ENCODE results near the gene TAF1B. TPM values are rescaled to one million over a fixed set of nuclear protein-coding genes. Genes with fewer than 3 reads are reported as not detected.
"Not testable (repeated sequence)": the region's sequence is repeated elsewhere in the genome, so short reads cannot be mapped to it uniquely, and the experiment has no call there.

The TAF1B gene
- total RNA-seq, 2 experiments from 2014 or later: 22.3 to 22.4 TPM

DNA sequence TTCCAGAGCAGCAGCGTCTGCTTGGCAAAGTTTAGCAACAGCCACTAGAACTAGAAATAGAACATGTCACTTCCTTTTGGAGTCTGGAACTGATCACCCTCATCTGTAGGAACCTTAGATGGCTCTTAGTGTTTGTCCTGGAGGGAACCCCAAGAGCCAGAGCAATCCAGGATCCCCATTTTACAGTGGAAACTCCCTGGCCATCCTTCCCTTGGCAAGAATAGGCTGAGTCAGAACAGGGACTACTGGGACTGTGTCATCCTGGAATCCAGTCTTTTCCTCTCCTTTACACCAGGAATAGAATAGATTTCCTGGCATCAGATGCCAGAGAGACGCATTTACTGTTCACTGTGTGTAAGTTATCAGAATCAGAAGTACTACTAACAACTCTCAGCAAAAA, 75.0 kb downstream of the TAF1B start:
- Mint-ChIP-seq H3K36me3 (ENCODE audit: low read depth) (peaks cover 16% of the 10 kb centered on the region), H3K9me3 (no peaks in the 10 kb centered on the region), H3K27ac (no peak overlapping the region), H3K4me1 (ENCODE audit: low read depth) (peaks cover 10% of the 10 kb centered on the region), H3K27me3 (no peaks in the 10 kb centered on the region), H3K4me3 (no peak overlapping the region)
- ATAC-seq (no peak), DNase-seq (no peak)
- intact Hi-C loops (cut with micrococcal nuclease): no loop called here
- POLR2A ChIA-PET: no interaction called here
- CTCF ChIA-PET: no interaction called here
- TF ChIP-seq, protein P1, sequence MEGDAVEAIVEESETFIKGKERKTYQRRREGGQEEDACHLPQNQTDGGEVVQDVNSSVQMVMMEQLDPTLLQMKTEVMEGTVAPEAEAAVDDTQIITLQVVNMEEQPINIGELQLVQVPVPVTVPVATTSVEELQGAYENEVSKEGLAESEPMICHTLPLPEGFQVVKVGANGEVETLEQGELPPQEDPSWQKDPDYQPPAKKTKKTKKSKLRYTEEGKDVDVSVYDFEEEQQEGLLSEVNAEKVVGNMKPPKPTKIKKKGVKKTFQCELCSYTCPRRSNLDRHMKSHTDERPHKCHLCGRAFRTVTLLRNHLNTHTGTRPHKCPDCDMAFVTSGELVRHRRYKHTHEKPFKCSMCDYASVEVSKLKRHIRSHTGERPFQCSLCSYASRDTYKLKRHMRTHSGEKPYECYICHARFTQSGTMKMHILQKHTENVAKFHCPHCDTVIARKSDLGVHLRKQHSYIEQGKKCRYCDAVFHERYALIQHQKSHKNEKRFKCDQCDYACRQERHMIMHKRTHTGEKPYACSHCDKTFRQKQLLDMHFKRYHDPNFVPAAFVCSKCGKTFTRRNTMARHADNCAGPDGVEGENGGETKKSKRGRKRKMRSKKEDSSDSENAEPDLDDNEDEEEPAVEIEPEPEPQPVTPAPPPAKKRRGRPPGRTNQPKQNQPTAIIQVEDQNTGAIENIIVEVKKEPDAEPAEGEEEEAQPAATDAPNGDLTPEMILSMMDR (IDR thresholded peaks at IDR 0.05): no peak

- no peak for DNase-seq
- no peak overlapping the region for H3K27ac Mint-ChIP-seq
- H3K27me3 Mint-ChIP-seq: no peaks in the 10 kb centered on the region
- POLR2A ChIA-PET: no interaction called here
- H3K4me3 Mint-ChIP-seq: no peak overlapping the region
- CTCF ChIA-PET: no interaction called here
- no peak for ATAC-seq
- no peaks in the 10 kb centered on the region for H3K9me3 Mint-ChIP-seq
- TF ChIP-seq, protein P1 (IDR thresholded peaks at IDR 0.05): no peak
- H3K4me1 Mint-ChIP-seq (ENCODE audit: low read depth): peaks cover 4% of the 10 kb centered on the region
- intact Hi-C loops (cut with micrococcal nuclease): no loop called here
- peaks cover 7% of the 10 kb centered on the region for H3K36me3 Mint-ChIP-seq (ENCODE audit: low read depth)
Observed at GRCh38 chr2:9919512-9919911, 76.2 kb downstream of the TAF1B start.

DNA sequence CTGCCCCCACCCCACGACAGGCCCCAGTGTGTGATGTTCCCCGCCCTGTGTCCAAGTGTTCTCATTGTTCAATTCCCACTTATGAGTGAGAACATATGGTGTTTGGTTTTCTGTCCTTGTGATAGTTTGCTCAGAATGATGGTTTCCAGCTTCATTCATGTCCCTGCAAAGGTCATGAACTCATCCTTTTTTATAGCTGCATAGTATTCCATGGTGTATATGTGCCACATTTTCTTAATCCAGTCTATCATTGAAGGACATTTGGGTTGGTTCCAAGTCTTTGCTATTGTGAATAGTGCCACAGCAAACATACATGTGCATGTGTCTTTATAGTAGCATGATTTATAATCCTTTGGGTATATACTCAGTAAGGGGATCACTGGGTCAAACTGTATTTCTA, 83.7 kb downstream of the TAF1B start:
- peaks cover 42% of the 10 kb centered on the region for H3K36me3 Mint-ChIP-seq (ENCODE audit: low read depth)
- POLR2A ChIA-PET: not testable (repeated sequence)

GRCh38 chr2:9937258-9937657, 94.0 kb downstream of the TAF1B start:
- H3K36me3 Mint-ChIP-seq (ENCODE audit: low read depth): peaks cover 6% of the 10 kb centered on the region
- no peaks in the 10 kb centered on the region for H3K9me3 Mint-ChIP-seq
- intact Hi-C loops (cut with micrococcal nuclease): no loop called here
- H3K27ac Mint-ChIP-seq: no peak overlapping the region
- CTCF ChIA-PET: interaction anchor here (0.8 kb wide), 1 partner anchor 110 kb away, joined by 3 read pairs; no protein-coding TSS in a partner anchor
- no peaks in the 10 kb centered on the region for H3K27me3 Mint-ChIP-seq
- POLR2A ChIA-PET: interaction anchor here (1.1 kb wide), 1 partner anchor 22 kb away, joined by 3 read pairs; no protein-coding TSS in a partner anchor
- H3K4me1 Mint-ChIP-seq (ENCODE audit: low read depth): peaks cover 4% of the 10 kb centered on the region
- TF ChIP-seq, protein P1 (IDR thresholded peaks at IDR 0.05): no peak
- no peak for DNase-seq
- no peak overlapping the region for H3K4me3 Mint-ChIP-seq
- ATAC-seq: no peak

More for the DNA sequence above, 83.7 kb downstream of the TAF1B start:
- intact Hi-C loops (cut with micrococcal nuclease); H3K27me3 Mint-ChIP-seq; H3K4me3 Mint-ChIP-seq; DNase-seq; H3K4me1 Mint-ChIP-seq (ENCODE audit: low read depth); ATAC-seq; CTCF ChIA-PET; H3K9me3 Mint-ChIP-seq; H3K27ac Mint-ChIP-seq: not testable (repeated sequence)

- no peak overlapping the region for H3K4me3 Mint-ChIP-seq
- no peaks in the 10 kb centered on the region for H3K27me3 Mint-ChIP-seq
- ATAC-seq (no peak), DNase-seq (no peak)
- TF ChIP-seq, protein P1 (IDR thresholded peaks at IDR 0.05): no peak
- no peak overlapping the region for H3K27ac Mint-ChIP-seq
- no peaks in the 10 kb centered on the region for H3K9me3 Mint-ChIP-seq
- H3K36me3 Mint-ChIP-seq (ENCODE audit: low read depth): peaks cover 5% of the 10 kb centered on the region
- POLR2A ChIA-PET: interaction anchor here (1.1 kb wide), 1 partner anchor 23 kb away, joined by 3 read pairs; no protein-coding TSS in a partner anchor
- intact Hi-C loops (cut with micrococcal nuclease): no loop called here
- H3K4me1 Mint-ChIP-seq (ENCODE audit: low read depth): peaks cover 4% of the 10 kb centered on the region
- CTCF ChIA-PET: interaction anchor here (0.8 kb wide), 1 partner anchor 110 kb away, joined by 3 read pairs; no protein-coding TSS in a partner anchor
Observed at GRCh38 chr2:9937968-9938367, 94.7 kb downstream of the TAF1B start.

Data from activated CD8-positive, alpha-beta T cell treated with anti-CD3 and anti-CD28 coated beads for 36 hours (primary cell).